Left ventricle myocardium superior (tissue), 1 donor: ENCODE data around the gene CUL4A. TPM values are rescaled to one million over a fixed set of nuclear protein-coding genes. Genes with fewer than 3 reads are reported as not detected.
A peak's percentile ranks its signal among the peaks of the same experiment; 100 is the strongest.
"Not testable (repeated sequence)": the region's sequence is repeated elsewhere in the genome, so short reads cannot be mapped to it uniquely, and the experiment has no call there.

Experiments used
- ATAC-seq: fragments of 200-7000 bp; cut with Tn5 transposase; one replicate; pipeline ENCODE4 v1.9.1; 2020; ENCODE audit warnings: mild to moderate bottlenecking, moderate library complexity
- DNase-seq: peaks from one replicate; pipeline ENCODE4 v3.0.0-alpha.2; 2020
- intact Hi-C: fragments of 100-400 bp; cut with micrococcal nuclease; formaldehyde crosslinking; loops from one replicate; pipeline ENCODE4 v1.11.0; 2022
- long read RNA-seq: library from polyadenylated mRNA; unstranded; transcript quantifications from one replicate; pipeline ENCODE4 v2.0.0, GENCODE V29; 2021
- total RNA-seq: library from RNA; stranded (reverse); fragmentation: NEBNext Ultra II Directional; extraction: Animal tissue kit (Norgen Biotek cat#: 25700); gene quantifications from one replicate; pipeline ENCODE4 v1.2.1, GENCODE V29; 2021
- donor health status: DM: no; HTN: yes; CAD: no; lungs with severe emphysema.

CUL4A gene
- 160 TPM for total RNA-seq
- long read RNA-seq, full-length matches to known transcripts, result 871 of 973 reads
- long read RNA-seq, partial matches to known transcripts, result 56 of 973 reads
- long read RNA-seq, other reads (novel, unspliced or antisense), result 46 of 973 reads

DNA sequence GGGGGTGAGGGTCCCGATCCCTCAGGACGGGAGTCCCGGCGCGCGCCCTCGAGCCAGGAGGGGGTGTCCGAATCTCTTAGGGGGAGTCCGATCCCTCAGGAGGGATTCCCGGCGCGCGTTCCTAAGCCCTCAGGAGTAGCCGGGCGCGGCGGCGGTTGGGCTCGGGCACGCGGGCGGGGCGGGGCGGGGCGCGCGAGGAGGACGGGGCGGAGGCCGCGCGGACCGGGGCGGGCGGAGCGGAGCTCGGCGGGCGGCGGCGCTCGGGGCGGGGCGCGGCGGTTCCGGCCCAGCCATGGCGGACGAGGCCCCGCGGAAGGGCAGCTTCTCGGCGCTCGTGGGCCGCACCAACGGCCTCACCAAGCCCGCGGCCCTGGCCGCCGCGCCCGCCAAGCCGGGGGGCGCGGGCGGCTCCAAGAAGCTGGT is at the start of gene CUL4A:
CUL4A (plus strand) TSS at position 278 of the 423 bp plus-strand sequence; CDS start at position 293, 15 bp downstream.
- ATAC-seq (peak; percentile 81), DNase-seq (peak; percentile 91)
- intact Hi-C loops, result no loop called here

DNA sequence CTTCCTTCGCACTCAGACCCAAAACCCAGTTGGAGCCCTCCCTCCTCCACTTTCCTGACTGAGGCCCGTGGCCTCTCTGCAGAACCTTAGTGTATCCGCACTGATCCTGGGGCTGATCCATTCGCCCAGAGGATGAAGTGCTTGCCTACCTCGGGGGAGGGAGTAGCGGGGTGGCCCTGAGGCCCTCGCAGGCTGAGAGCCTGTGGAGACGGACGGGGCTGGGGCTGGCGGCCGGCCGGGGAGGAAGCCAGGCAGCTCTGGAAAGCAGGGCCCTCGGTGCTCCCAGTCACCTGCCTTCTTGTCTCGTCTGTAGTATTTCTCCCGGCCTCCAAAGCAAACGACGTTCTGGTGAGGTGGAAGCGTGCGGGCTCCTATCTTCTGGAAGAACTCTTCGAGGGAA is 49.7 kb upstream of the CUL4A start:
- DNase-seq (no peak), ATAC-seq (no peak)
- intact Hi-C loops, result no loop called here

DNA sequence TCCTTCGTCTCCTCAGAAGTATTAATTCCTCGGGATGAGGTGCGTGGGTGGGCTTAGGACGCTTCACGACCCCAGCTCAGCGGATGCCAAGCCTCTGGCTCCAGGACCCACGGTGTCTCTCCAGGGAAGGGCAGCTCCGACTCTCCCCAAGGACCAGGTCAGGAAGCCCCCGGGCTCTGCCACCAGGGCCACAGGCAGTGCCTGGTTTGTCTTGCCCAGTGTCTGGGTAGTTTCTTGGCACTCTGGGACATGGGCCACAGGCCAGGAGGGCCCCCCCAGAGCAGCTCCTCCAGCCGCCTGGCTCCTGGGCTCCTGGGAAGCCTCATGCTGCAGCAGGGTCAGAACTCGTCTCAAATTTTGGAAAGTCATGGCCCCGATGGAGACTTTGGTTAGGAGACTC is 48.4 kb upstream of the CUL4A start:
- no peak for DNase-seq
- intact Hi-C loops, result no loop called here
- ATAC-seq, result no peak

DNA sequence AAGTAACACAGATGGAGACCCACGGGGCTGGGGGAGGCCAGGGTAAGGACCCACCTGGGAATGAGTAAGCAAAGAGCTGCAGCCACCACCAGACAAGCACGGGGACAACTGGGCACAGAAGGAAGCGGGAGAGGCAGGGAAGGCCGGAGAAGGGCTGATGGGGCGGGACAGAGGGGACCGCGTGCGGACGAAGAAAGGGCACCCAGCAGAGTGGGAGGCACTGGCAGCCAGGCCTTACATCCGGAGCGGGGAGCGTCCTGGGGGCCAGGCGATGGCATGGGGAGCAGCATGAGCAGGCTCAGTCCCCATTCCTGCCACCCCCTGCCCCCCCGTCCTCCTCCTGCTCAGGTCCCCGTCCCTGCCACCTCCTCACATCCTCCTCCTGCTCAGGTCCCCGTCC is 48.0 kb upstream of the CUL4A start:
- no peak for ATAC-seq

DNA sequence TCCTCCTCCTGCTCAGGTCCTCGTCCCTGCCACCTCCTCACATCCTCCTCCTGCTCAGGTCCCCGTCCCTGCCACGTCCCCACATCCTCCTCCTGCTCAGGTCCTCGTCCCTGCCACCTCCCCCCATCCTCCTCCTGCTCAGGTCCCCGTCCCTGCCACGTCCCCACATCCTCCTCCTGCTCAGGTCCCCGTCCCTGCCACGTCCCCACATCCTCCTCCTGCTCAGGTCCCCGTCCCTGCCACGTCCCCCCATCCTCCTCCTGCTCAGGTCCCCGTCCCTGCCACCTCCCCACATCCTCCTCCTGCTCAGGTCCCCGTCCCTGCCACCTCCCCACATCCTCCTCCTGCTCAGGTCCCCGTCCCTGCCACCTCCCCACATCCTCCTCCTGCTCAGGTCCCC is 47.4 kb upstream of the CUL4A start:
- ATAC-seq, DNase-seq, intact Hi-C loops: not testable (repeated sequence)

More for the DNA sequence above, 48.0 kb upstream of the CUL4A start:
- intact Hi-C loops, result no loop called here
- DNase-seq, result no peak

DNA sequence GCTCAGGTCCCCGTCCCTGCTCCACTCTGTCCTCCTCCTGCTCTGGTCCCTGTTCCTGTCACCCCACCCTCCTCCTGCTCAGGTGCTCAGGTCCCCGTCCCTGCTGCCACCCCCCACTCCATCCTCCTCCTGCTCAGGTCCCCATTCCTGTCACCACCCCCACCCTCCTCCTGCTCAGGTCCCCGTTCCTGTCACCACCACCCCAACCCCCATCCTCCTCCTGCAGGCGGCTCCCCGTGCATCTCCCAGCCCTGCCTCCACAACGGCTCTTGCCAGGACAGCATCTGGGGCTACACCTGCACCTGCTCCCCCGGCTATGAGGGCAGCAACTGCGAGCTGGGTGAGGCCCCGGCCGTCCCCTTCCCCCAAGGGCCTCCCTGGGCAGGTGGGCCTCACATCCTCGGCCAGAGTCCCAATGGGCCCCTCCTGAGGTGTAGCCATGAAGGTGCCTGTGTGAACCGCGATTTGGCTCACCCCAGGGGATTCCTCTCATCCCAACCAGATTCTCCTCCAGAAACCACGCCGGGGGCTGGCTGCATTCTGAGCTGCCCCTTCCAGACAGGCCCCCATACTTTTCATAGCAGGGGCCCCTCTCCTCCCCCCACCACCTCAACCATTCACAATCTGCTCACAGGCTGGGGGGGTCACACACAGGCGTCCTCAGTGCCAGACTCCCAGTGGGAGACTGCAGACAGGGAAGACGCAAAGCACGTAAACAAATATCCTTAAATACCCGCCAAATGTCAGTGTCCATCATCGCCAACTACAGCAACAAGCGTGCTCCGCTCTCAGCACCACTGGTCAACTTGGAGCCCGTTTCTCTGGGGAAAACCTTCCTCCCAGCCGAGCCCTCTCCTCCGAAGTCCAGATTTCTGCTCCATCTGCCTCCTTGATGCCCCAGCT is 46.4 kb upstream of the CUL4A start:
- DNase-seq, result no peak
- ATAC-seq, result no peak
- intact Hi-C loops, result no loop called here

DNA sequence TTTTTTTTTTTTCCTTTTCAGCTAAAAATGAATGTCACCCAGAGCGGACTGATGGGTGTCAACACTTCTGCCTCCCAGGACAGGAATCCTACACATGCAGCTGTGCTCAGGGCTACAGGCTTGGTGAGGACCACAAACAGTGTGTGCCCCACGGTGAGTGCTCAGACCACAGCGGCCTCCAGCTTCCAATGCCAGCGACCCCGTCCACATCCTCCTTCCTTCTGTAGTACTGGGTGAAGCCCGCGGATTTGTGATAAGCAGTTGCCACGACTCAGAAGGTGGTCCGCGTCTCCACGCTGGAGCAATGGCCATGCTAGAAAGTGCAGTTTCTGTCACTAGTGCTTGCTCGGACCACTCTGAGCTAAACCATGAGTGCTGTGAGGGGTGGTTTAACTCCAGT is 44.9 kb upstream of the CUL4A start:
- no peak for DNase-seq
- intact Hi-C loops, result no loop called here
- no peak for ATAC-seq

DNA sequence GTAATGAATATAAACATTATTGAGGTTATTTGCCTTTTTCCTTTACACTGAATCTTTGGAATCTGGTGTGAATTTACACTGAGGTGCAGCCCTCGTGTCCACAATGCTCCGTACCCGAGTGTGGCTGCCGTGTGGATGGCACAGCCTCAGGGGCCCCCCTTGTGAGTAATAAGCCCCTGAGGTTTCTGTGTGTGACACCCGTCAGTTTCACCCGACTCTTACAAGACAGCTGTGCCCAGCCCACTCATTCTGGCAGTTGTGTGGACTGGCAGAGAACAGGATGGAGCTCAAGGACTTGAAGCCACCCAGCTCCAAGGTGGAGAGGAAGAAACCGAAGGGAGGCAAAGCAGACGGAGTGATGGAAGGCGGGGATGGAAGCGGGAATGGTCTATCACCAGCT is 43.1 kb upstream of the CUL4A start:
- DNase-seq (no peak), ATAC-seq (no peak)
- intact Hi-C loops, result no loop called here

DNA sequence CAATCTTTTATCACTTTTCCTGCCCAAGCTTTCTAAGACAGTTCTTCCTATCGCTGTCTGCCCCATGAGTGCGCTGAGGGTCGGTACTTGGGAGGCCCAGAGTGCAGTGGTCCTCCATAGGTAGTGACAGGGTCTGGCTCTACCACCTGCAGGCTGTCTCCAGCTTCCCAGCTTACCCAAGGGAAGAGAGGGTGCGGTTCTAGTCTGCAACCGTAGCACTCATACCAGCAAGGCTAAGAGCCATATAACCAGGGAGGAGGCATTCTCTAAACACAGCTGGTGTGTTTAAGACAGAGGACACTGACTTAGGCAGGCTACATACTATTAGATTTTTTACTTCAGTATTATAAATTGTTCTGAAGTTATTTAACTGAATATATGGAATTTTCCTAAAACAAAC is 42.7 kb upstream of the CUL4A start:
- intact Hi-C loops, result no loop called here
- no peak for ATAC-seq
- no peak for DNase-seq

DNA sequence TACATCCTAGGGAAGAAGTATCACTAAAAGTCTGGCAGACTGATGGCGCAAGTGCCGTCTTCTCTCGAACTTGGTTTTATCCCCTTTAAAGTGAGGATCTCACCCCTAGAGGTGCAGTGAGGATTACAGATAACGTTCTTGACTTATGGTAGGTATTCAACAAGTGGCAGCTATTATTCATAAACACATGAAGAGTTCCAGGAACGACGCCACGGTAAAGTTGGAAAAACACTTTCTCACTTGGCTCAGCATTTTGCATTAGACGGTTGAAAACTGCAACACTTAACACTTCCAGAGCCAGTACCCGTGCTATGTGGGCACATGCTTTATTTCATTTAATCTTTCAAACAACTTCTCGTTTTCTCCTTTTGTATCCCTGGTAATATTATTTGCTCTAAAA is 42.3 kb upstream of the CUL4A start:
- DNase-seq (no peak), ATAC-seq (no peak)
- intact Hi-C loops, result no loop called here

DNA sequence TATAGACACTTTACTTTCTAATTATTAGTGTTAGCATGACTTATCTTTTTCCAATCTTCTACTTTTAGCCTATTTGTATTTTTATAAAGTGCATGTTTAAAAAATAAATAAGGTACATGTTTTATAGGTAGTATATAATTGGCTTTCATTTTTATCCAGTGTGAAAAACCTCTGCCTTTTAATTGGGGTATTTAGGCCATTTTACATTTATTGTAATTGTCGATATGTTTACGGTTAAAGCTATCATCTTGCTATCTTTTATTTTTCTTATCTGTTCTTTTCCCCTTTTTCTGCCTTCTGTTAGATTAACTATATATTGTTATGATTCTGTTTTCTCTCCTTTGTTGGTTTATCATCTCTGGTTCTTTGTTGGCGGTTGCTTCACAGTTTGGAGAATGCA is 41.8 kb upstream of the CUL4A start:
- ATAC-seq (no peak), DNase-seq (no peak)

DNA sequence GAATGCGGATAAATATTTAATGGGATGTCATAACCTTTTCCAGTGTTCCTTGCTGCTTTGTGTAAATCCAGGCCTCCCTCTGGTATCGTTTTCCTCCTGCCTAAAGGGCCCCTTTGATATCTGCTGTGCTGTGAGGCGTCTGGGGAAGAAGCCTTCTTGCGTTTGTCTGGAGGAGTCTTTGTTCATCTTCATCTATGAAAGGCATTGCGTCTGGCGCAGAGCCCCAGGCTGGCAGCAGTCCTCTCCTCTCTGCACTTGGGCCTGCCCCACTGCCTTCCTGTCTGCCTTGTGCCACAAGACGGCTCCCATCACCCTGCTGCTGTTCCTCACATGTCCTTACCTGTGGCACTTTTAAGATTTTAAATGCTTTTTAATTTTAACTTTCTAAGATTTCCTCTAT is 41.2 kb upstream of the CUL4A start:
- ATAC-seq (no peak), DNase-seq (no peak)
- intact Hi-C loops, result no loop called here

More for the DNA sequence above, 41.8 kb upstream of the CUL4A start:
- intact Hi-C loops, result no loop called here

DNA sequence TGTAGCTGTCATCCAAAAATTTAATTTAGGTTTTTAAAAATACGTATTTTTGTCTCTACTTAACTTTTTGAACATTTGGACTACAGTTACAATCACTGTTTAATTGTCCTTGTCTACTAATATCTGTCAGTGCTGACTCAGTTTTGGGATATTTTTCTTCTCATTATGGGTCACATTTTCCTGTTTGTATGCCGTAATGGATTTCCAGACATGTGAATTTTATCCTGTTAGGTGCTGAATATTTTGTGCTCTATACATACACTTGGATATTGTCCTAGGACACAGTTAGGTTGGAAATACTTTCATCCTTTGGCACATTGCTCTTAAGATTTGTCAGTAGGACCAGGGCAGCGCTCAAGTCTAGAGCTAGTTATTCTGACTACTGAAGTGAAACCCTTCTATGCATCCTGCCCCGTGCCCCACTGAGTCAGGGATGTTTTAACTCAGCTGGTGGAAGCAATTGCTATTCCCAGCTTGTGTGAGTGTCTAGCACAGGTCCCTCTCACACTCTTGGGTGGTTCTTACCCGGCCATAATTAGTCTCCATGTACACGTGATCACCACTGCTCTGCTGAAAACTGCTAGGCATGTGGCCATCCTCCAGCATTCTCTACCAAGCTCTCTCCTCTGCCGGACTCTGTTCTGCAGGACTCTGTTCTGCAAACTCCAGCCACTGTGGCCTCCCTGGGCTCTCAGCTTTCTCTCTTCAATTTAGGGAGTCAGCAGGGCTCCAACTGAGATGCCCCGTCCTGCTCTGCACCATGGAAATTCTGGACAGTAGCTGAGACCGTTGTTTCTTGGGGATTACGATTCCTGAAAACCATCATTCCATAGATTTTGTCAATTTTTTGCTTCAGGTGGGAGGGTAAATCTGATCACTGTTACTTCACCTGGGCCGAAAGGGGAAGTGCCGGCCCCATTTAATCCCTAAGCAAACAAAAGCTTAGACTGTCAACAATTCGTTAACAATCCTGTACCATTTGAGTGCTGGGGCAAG is 39.8 kb upstream of the CUL4A start:
- DNase-seq, result no peak
- intact Hi-C loops, result no loop called here
- ATAC-seq, result peak; percentile 98

DNA sequence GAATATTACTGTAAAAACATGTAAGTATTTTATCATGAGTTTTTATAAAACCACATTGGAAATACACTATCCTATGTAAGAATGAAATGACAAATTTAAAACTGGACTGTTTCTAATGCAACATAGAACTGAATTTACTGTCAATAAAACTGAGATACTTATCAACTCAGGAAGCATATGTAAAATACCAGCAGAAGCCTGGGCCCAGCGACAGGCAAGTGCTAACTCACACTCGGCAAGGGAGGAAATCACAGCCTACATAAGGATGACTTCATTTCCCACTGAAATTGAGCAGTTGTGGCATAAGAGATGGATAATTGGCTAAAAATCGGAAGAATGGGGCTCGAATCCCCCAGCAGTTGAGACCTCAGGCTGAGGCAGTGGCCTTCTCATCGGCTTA is 38.9 kb upstream of the CUL4A start:
- intact Hi-C loops, result no loop called here
- DNase-seq (no peak), ATAC-seq (no peak)

DNA sequence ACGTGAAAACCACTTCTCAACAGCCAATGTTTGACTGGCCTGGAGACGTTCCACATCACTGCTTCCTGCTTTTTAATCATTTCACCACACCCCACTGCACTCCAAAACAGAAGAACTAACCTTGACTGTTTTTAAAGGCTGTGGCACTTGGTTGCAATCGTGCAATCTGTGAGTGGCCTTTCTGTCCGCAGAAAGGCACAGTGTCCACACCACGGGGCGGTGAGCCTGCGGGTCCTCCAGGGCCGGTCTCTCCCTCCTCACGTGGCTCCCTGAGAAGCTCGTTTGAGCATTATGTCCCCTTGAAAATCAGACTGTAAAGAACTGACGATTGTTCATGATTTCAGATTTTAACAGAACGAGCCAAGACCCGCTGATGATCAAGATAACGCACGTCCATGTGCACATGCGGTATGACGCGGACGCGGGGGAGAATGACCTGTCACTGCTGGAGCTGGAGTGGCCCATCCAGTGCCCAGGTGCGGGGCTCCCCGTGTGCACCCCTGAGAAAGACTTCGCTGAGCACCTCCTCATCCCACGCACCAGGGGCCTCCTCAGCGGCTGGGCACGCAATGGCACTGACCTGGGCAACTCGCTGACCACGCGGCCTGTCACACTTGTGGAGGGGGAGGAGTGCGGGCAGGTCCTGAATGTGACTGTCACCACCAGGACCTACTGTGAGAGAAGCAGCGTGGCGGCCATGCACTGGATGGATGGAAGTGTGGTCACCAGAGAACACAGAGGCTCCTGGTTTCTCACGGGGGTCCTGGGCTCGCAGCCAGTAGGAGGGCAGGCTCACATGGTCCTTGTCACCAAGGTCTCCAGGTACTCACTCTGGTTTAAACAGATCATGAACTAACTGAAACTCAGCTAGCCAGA is 37.9 kb upstream of the CUL4A start:
- intact Hi-C loops, result no loop called here
- ATAC-seq, result no peak

DNA sequence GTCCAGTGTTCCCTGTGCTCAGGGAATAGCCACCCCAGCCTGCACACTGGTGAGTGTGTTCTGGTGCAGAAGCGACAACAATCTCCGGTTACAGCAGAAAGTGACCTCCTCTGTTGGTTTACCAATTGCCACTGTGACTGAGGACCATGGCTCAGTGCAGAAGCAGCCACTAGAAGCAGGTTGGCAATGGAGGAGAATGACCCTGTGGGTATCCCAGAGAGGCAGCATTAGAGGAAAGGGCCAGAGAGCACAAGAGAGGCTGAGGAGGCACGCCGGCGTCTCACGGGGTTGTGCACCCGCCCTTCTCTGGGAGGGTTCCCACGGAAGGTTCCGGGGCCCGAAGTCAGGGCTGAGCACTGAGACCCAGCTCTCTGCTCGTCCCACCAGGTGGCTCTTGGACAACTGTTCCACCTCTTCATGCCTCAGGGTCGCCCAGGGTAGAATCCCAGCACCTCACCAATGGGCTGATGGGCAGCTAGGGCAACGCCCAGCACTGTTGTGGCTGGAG is 36.9 kb upstream of the CUL4A start:
- ATAC-seq (no peak), DNase-seq (no peak)
- intact Hi-C loops, result no loop called here

More for the DNA sequence above, 37.9 kb upstream of the CUL4A start:
- no peak for DNase-seq

DNA sequence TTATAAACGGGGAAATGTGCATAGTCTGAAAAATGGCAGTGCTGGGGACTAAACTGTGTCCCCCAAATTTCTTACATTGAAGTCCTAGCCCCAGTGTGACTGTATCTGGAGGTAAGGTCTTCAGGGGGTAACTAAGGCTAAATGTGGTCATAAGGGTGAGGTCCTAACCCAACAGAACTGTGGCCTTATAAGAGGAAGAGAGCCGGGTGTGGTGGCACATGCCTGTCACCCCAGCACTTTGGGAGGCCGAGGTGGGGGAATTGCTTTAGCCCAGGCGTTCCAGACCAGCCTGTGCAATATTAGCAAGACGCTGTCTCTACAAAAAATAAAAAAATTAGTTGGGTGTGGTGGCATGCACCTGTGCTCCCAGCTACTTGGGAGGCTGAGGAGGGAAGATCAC is 33.1 kb upstream of the CUL4A start:
- intact Hi-C loops, result no loop called here
- peak; percentile 45 for ATAC-seq
- no peak for DNase-seq

DNA sequence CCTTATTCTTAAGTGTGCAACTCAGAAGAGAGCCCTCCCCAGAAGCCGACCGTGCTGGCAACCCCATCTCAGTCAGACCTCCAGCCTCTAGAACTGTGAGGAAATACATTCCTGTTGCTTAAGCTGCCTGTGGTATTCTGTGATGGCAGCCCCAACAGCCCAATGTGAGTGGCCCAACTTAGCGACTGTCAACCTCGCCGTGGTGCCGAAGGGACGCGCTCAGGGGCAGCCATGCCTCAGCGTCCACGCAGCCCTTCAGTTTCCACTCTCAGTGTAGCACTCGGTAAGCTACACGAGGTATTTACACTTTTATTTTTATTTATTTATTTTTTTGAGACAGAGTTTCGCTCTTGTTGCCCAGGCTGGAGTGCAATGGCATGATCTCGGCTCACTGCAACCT is 32.6 kb upstream of the CUL4A start:
- ATAC-seq, result no peak
- intact Hi-C loops, result no loop called here
- no peak for DNase-seq
